ENCODE data around the gene TRAPPC2L. TPM values are rescaled to one million over a fixed set of nuclear protein-coding genes. Genes with fewer than 3 reads are reported as not detected.

Gene TRAPPC2L
- total RNA-seq, 4 donors from 2014 or later: 30.9 to 49.4 (median 35.4) TPM

DNA sequence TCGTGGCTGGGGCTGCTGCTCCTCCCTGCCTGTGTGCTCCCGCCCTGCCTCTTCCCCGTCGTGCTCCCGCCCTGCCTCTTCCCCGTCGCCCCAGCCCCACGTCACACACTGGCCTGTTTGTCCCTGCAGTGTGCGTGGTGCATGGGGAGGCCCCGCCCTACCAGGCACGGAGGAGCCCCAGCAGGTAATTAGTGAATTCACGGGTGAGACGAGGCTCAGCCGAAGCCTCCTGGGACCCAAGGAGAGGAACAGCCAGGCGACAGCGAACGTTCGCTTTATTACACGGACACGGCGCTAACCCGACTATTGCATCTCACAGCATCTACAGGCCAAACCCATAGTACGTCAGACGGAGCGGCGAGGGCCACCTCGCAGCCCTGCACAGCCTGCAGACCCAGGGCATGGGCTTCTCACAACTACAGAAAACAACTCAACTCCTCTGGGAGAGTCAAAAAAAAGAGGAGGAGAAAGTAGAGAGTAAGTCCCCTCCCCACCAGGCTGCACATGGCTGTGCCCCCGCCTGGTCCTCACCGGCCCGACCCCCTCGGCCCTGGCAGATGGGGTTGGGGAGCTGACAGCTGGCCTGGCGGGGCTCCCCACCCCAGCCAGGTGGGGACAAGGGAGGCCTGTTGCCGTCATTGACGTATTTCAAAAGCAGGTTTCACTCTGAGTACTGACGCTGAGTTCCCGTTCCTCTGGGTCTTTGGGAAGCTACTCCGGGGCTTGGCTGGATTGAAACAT lies 13.9 kb downstream of the TRAPPC2L start:
- TF ChIP-seq, protein P1, sequence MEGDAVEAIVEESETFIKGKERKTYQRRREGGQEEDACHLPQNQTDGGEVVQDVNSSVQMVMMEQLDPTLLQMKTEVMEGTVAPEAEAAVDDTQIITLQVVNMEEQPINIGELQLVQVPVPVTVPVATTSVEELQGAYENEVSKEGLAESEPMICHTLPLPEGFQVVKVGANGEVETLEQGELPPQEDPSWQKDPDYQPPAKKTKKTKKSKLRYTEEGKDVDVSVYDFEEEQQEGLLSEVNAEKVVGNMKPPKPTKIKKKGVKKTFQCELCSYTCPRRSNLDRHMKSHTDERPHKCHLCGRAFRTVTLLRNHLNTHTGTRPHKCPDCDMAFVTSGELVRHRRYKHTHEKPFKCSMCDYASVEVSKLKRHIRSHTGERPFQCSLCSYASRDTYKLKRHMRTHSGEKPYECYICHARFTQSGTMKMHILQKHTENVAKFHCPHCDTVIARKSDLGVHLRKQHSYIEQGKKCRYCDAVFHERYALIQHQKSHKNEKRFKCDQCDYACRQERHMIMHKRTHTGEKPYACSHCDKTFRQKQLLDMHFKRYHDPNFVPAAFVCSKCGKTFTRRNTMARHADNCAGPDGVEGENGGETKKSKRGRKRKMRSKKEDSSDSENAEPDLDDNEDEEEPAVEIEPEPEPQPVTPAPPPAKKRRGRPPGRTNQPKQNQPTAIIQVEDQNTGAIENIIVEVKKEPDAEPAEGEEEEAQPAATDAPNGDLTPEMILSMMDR (IDR thresholded peaks at IDR 0.05; ENCODE audit: low read depth): no peak

DNA sequence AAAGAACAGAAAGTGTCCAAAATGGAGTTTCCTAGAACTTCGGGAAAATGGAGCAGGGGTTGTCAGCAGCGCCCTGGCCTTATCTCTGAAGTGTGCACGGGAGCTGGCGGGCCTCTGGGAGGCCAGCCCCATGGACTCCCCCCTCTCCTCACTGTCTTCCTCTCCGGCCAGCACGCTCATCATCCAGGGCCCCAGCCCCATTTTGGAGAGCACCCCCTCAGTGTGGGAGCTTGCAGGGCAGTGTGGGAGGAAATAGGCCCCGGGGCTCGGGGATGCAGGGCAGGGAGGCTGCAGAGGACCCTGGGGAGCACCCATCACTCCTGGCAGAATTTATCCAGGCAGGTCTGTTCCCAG lies 14.4 kb downstream of the TRAPPC2L start:
- TF ChIP-seq, protein P1 (IDR thresholded peaks at IDR 0.05; ENCODE audit: low read depth): no peak

DNA sequence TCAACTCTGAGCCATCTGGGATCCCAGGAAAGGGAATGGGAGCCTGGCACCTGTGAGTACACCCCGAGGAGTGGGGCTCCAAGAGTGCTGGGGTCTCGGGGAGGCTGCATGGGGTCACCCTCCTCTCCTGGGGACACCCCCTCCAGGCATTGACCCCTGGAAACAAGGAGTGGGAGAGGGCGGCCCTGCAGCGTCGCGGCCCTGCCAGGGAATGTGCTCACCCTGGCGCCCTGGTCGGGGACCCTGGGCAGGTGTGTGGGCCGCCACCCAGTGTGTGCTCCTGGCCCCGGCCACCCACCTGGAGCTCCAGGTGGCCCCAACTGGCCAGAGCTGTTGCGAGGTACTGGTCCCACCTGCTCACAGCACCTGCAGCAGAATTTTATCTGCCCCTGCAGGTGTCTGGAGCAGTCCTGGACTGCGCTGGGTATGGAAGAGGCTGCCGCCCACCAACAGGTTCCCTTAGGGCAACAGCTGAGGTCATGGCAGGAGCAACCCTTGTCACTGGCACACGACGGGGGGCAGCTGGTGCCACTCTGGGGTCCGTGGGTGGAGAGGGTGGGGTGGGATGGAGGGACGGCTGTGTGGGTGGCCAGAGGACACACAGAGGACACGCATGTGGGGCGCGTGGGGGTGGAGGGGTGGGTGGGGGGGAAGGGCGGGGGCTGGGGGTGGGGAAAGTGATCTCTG lies 14.9 kb downstream of the TRAPPC2L start:
- TF ChIP-seq, protein P1 (IDR thresholded peaks at IDR 0.05; ENCODE audit: low read depth): no peak

DNA sequence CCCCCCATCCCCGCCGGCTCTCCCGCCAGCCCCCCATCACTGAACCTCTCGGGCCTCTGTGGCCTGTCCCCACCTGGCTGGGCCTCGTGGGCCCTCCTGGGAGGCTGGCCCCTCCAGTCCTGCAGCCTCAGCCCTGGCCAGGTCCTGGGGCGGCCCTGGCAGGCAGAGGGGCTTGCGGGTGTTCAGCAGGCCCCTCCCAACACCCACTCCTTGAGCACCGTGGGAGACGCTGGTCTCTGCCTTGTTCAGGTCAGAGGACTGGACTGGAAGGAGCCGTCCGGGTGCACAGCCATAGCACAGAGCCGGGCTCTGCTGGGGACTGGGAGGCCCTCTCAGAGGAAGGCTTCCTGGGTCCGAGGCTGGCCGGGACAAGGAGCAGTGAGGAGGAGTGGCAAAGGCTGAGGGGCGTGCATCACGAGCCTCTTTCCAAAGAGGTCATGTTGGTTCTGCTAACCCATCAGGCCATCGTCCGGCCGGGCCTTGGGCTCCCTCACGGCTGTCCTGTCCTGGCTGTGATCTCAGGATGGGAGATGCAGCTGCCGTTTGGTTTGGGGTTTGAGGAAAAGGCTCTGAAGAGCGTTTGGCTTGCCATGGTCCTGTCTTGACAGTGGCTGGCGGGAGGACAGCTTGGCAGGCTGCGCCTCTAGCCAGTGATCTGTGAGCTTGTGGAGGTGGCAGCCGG lies 15.9 kb downstream of the TRAPPC2L start:
- TF ChIP-seq, protein P1 (IDR thresholded peaks at IDR 0.05; ENCODE audit: low read depth): no peak

DNA sequence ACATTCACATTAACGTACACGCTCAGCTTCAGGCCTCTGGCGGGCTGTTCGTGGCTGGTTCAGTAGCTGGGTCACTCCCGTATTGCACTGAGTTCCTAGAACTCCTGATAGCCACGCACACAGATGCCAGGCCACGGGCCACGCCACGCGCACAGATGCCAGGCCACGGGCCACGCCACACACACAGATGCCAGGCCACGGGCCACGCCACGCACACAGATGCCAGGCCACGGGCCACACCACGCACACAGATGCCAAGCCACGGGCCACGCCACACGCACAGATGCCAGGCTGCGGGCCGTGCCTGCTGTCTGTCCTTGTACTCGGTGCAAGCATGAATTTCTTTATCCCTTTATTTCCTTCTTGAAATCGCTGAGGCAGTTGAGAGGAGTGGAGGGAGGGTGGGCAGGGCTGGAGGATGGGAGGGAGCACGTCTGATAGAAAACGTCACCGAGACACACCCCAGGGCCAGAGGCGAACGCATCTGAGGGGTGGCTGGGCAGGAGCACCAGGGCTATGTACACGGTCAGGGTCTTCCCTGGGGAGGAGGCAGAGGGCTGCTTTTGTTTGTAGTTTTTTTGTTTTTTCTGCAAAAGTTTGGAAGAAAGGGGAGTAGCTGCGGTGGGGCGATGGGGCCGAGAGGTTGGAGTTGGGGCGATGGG lies 18.1 kb downstream of the TRAPPC2L start:
- TF ChIP-seq, protein P1 (IDR thresholded peaks at IDR 0.05; ENCODE audit: low read depth): no peak

DNA sequence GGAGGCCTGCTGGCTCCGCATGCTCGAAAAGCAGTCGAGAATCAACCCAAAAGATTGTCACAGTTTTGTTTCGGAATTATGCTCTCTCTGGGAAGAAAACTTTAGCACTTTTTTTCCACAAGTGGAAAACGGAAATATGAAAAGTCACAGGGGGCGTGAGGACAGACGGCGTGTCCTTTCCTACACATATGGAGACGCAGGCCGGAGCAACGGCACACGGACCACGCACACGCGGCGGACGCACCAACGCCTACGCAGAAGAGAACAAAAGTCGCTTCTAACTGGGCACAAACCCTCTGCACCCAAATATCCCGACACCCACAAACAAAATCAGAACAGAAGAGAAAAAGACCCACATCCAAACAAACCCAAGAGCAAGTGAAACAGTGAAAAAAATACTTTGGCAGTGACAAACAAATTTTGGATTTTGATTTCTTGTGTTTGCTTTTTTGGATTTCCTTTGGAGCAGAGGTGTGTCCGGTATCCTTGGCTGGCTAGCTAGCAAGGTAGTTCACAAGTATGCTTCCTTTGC lies 18.8 kb downstream of the TRAPPC2L start:
- TF ChIP-seq, protein P1 (IDR thresholded peaks at IDR 0.05; ENCODE audit: low read depth): no peak

Data from subcutaneous adipose tissue (tissue), 4 donors.